ENCODE measurements around the gene TRPC1.

The TRPC1 gene

DNA sequence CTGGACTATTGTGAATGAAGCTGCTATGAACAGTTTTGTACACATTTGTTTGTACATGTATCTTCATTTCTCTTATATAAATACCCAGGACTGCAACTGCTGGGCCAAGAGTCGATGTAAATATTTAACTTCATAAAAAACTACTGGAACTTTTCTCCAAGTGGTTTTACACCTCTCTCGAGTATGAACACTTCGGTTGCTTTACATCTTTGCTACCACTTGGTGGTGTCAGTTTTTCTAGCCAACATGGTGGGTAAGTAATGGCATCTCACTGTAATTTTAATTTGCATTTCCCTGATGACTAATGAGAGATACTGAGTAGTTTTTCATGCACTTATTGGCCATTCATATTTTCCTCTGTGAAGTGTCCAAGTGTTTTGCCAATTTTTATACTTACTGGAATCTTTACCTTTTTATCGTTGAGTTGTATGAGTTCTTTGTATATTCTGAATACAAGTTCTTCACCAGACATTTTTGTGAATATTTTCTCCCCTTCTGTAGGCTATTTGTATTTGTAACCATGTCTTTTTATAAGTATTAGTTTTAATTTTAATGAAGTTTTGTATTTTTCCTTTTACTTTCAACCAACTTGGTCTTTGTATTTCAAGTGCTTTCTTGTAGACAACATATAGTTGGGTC lies 120.6 kb downstream of the TRPC1 start:
- Histone ChIP-seq H3K27ac (ENCODE audit: low read depth, low read length) (no peak overlapping the region), H3K4me1 (ENCODE audit: insufficient read depth, low read length) (no peaks in the 10 kb centered on the region), H3K36me3 (ENCODE audit: insufficient read depth, low read length) (no peaks in the 10 kb centered on the region), H3K9ac (ENCODE audit: low read length) (no peak overlapping the region), H3K9me3 (ENCODE audit: low read length) (no peaks in the 10 kb centered on the region), H3K27me3 (ENCODE audit: control insufficient read depth in 1 of 2, insufficient read depth in 2 of 2, low read length in 2 of 2) (no peaks in the 10 kb centered on the region), H3K4me3 (ENCODE audit: low read depth in 1 of 2, low read length in 2 of 2) (no peak overlapping the region)

- Histone ChIP-seq H3K27ac (ENCODE audit: low read depth, low read length) (no peak overlapping the region), H3K9ac (ENCODE audit: low read length) (no peak overlapping the region), H3K4me3 (ENCODE audit: low read depth in 1 of 2, low read length in 2 of 2) (no peak overlapping the region), H3K4me1 (ENCODE audit: insufficient read depth, low read length) (no peaks in the 10 kb centered on the region), H3K27me3 (ENCODE audit: control insufficient read depth in 1 of 2, insufficient read depth in 2 of 2, low read length in 2 of 2) (no peaks in the 10 kb centered on the region), H3K9me3 (ENCODE audit: low read length) (no peaks in the 10 kb centered on the region), H3K36me3 (ENCODE audit: insufficient read depth, low read length) (no peaks in the 10 kb centered on the region)
Observed at GRCh38 chr3:142846779-142847577, 123.1 kb downstream of the TRPC1 start.

GRCh38 chr3:142849148-142849547 lies 125.3 kb downstream of the TRPC1 start:
- H3K27ac ChIP-seq (ENCODE audit: low read depth, low read length): no peak overlapping the region
- H3K9ac ChIP-seq (ENCODE audit: low read length): no peak overlapping the region
- no peaks in the 10 kb centered on the region for H3K9me3 ChIP-seq (ENCODE audit: low read length)
- no peaks in the 10 kb centered on the region for H3K4me1 ChIP-seq (ENCODE audit: insufficient read depth, low read length)
- H3K4me3 ChIP-seq (ENCODE audit: low read depth in 1 of 2, low read length in 2 of 2): no peak overlapping the region
- H3K36me3 ChIP-seq (ENCODE audit: insufficient read depth, low read length): no peaks in the 10 kb centered on the region
- no peaks in the 10 kb centered on the region for H3K27me3 ChIP-seq (ENCODE audit: control insufficient read depth in 1 of 2, insufficient read depth in 2 of 2, low read length in 2 of 2)

DNA sequence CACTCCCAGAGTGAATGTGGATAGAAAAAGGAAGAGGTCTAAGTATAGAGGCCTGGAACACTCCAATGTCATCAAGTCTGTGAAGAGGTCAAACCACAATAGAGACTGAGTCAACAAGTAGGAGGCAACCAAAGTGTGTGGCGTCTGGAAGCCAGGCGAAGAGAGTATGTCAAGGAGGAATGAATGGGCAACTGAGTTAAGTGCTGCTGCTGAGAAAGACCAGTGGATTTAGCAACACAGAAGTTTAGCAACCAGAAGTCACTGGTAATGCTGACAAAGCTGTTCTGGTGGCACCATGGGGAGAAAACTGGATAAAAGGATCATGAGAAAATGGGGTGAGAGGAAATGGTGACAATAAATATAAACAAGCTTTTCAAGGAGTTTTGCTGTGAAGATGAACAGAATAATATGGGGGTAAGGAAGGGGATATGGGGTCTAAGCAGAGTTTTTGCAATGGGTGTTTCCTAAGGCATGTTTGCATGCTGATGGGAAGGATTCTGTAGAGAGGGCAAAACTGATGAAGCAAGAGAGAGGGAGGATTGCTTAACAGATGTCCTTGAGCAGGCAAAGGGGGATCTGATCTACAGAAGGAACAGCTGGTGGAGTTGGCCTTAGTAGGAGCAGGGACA lies 126.7 kb downstream of the TRPC1 start:
- Histone ChIP-seq H3K27ac (ENCODE audit: low read depth, low read length) (no peak overlapping the region), H3K36me3 (ENCODE audit: insufficient read depth, low read length) (no peaks in the 10 kb centered on the region), H3K9ac (ENCODE audit: low read length) (no peak overlapping the region), H3K27me3 (ENCODE audit: control insufficient read depth in 1 of 2, insufficient read depth in 2 of 2, low read length in 2 of 2) (no peaks in the 10 kb centered on the region), H3K9me3 (ENCODE audit: low read length) (no peaks in the 10 kb centered on the region), H3K4me3 (ENCODE audit: low read depth in 1 of 2, low read length in 2 of 2) (no peak overlapping the region), H3K4me1 (ENCODE audit: insufficient read depth, low read length) (no peaks in the 10 kb centered on the region)

DNA sequence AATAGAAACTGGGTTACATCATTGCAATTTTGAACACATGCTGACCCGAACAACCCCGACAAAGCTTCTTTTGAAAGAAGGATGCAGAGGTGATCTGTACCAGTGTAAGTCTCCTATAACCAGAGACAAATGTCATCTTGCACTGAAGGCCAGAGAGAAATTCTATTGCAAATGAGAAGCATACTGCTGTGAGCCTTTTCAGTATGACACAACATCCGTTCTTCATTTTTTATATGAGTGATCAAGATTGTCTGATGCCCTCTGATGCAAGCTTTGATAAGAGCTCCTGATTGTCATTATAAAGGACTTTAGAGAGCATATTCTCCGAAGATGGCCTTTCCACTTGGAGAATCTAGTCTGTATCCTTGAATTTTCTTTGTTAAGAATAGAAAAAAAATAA lies 128.2 kb downstream of the TRPC1 start:
- Histone ChIP-seq H3K27me3 (ENCODE audit: control insufficient read depth in 1 of 2, insufficient read depth in 2 of 2, low read length in 2 of 2) (no peaks in the 10 kb centered on the region), H3K4me3 (ENCODE audit: low read depth in 1 of 2, low read length in 2 of 2) (no peak overlapping the region), H3K36me3 (ENCODE audit: insufficient read depth, low read length) (no peaks in the 10 kb centered on the region), H3K27ac (ENCODE audit: low read depth, low read length) (no peak overlapping the region), H3K9ac (ENCODE audit: low read length) (no peak overlapping the region), H3K9me3 (ENCODE audit: low read length) (no peaks in the 10 kb centered on the region), H3K4me1 (ENCODE audit: insufficient read depth, low read length) (no peaks in the 10 kb centered on the region)

DNA sequence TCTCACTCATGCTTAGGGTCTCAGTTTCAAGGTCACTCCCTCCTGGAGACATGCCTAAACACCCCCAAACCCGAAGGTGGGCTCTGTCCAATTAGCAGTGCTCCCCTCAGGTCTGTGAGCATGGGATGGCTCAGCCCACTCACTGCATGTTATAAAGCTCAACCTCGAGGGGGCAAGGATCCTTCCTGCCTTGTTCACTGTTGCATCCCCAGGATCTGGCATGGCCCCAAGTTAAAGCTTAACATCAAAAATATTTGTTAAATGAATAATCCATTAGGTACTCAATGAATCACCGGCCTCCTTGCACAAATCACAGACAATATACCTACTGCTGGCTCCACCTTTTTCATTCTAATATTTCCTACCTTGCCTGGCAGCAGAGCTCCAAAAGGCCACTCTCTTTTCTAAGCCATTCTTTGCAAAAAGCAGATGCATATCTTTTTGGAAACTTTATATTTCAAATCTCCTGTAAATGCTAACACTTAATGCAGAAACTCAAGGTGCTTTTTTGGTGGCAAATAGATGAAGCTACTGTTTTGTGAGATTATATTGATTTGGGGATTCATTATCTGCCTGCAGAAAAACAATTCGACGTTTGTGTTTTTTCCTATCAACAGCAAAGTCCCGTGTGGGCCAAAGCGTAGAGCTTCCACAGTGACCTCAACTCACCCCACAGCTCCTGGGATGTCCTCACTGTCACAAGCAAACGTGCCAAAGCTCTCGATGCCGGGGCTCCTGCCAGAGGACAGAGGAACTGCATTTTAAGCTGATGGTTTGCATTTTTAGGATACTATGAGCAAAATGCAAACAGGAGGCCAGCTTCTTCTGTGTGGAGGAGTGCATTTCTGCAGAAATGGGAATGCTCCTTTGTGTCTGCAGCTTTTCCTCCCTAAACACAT lies 129.7 kb downstream of the TRPC1 start:
- H3K27ac ChIP-seq (ENCODE audit: low read depth, low read length): no peak overlapping the region
- no peaks in the 10 kb centered on the region for H3K36me3 ChIP-seq (ENCODE audit: insufficient read depth, low read length)
- no peak overlapping the region for H3K4me3 ChIP-seq (ENCODE audit: low read depth in 1 of 2, low read length in 2 of 2)
- H3K27me3 ChIP-seq (ENCODE audit: control insufficient read depth in 1 of 2, insufficient read depth in 2 of 2, low read length in 2 of 2): no peaks in the 10 kb centered on the region
- no peaks in the 10 kb centered on the region for H3K9me3 ChIP-seq (ENCODE audit: low read length)
- no peak overlapping the region for H3K9ac ChIP-seq (ENCODE audit: low read length)
- no peaks in the 10 kb centered on the region for H3K4me1 ChIP-seq (ENCODE audit: insufficient read depth, low read length)

DNA sequence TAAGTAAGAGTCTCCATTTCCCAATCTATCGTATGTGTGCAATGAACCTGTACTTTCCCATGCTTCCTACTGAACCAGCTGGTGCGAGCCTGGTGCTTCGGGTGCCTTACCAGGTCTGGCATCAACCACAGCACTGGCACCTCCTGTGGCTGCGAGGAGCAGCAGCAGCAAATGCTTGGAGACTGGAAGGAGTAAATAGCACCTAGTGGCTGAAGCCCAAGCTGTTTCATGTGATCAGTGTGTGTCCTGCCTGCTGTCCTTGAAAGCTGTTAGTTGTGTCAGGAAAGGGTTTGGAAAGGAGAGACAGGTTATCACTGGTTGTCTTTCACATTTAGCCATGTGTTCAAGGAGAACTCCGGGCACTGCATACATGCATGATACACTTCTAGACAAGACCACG lies 133.2 kb downstream of the TRPC1 start:
- Histone ChIP-seq H3K9ac (ENCODE audit: low read length) (no peak overlapping the region), H3K4me1 (ENCODE audit: insufficient read depth, low read length) (no peaks in the 10 kb centered on the region), H3K27me3 (ENCODE audit: control insufficient read depth in 1 of 2, insufficient read depth in 2 of 2, low read length in 2 of 2) (no peaks in the 10 kb centered on the region), H3K36me3 (ENCODE audit: insufficient read depth, low read length) (no peaks in the 10 kb centered on the region), H3K4me3 (ENCODE audit: low read depth in 1 of 2, low read length in 2 of 2) (no peak overlapping the region), H3K27ac (ENCODE audit: low read depth, low read length) (no peak overlapping the region), H3K9me3 (ENCODE audit: low read length) (no peaks in the 10 kb centered on the region)
